H9 (cell line): ENCODE measurements around the gene SLX4. TPM values are rescaled to one million over a fixed set of nuclear protein-coding genes. Genes with fewer than 3 reads are reported as not detected.

ENCODE experiments used
- DNase-seq: peaks from one replicate; pipeline ENCODE4 v3.0.0-alpha.2; 2017
- H2AFZ ChIP-seq: one replicate; pipeline ENCODE4 v1.6.1; 2013; ENCODE audit warnings: mild to moderate bottlenecking, low read length, control low read depth, moderate library complexity
- H2AK5ac ChIP-seq: 2 replicates; pipeline ENCODE4 v1.6.1; 2013; ENCODE audit warnings: low read length, control low read depth, mixed read lengths; ENCODE audit not compliant: insufficient read length
- H2BK120ac ChIP-seq: one replicate; pipeline ENCODE4 v1.6.1; 2013; ENCODE audit warnings: low read depth, mild to moderate bottlenecking, low read length, control low read depth, inconsistent platforms; ENCODE audit not compliant: poor library complexity, severe bottlenecking
- H2BK12ac ChIP-seq: 2 replicates; pipeline ENCODE4 v1.6.1; 2013; ENCODE audit warnings: low read length, control low read depth, mixed read lengths, low read depth; ENCODE audit not compliant: insufficient read length
- H2BK15ac ChIP-seq: 2 replicates; pipeline ENCODE4 v1.6.1; 2013; ENCODE audit warnings: low read depth, low read length, control low read depth
- H2BK20ac ChIP-seq: one replicate; pipeline ENCODE4 v1.6.1; 2013; ENCODE audit warnings: low read depth, mild to moderate bottlenecking, low read length, control low read depth, inconsistent platforms; ENCODE audit not compliant: poor library complexity, severe bottlenecking
- H2BK5ac ChIP-seq: 2 replicates; pipeline ENCODE4 v1.6.1; 2013; ENCODE audit warnings: low read length, control low read depth, mixed read lengths; ENCODE audit not compliant: insufficient read length
- H3K14ac ChIP-seq: 2 replicates; pipeline ENCODE4 v1.6.1; 2013; ENCODE audit warnings: low read length, control low read depth; ENCODE audit not compliant: insufficient read depth
- H3K18ac ChIP-seq: 2 replicates; pipeline ENCODE4 v1.6.1; 2013; ENCODE audit warnings: low read depth, mild to moderate bottlenecking, mixed read lengths, low read length, control low read depth; ENCODE audit not compliant: insufficient read length
- H3K23ac ChIP-seq: 2 replicates; pipeline ENCODE4 v1.6.1; 2013; ENCODE audit warnings: low read length, control low read depth, mixed read lengths, low read depth; ENCODE audit not compliant: insufficient read length
- H3K23me2 ChIP-seq: 2 replicates; pipeline ENCODE4 v1.6.1; 2013; ENCODE audit warnings: low read depth, mild to moderate bottlenecking, mixed read lengths, low read length, control low read depth; ENCODE audit not compliant: insufficient read length, poor library complexity, severe bottlenecking
- H3K27ac ChIP-seq: 2 replicates; pipeline ENCODE4 v1.5.1; 2013; ENCODE audit warnings: low read length, control low read depth, mixed read lengths, low read depth; ENCODE audit not compliant: insufficient read length
- H3K27me3 ChIP-seq: 2 replicates; pipeline ENCODE4 v1.6.1; 2013; ENCODE audit warnings: low read length, control low read depth, inconsistent platforms; ENCODE audit not compliant: insufficient read depth
- H3K4ac ChIP-seq: 2 replicates; pipeline ENCODE4 v1.6.1; 2013; ENCODE audit warnings: low read depth, mild to moderate bottlenecking, control low read depth, inconsistent platforms, low read length, moderate library complexity
- H3K4me1 ChIP-seq: 2 replicates; pipeline ENCODE4 v1.6.1; 2013; ENCODE audit warnings: low read length, control low read depth, inconsistent platforms; ENCODE audit not compliant: insufficient read depth
- H3K4me2 ChIP-seq: 2 replicates; pipeline ENCODE4 v1.6.1; 2013; ENCODE audit warnings: low read length, control low read depth, mixed read lengths; ENCODE audit not compliant: insufficient read length, insufficient read depth
- H3K56ac ChIP-seq: 2 replicates; pipeline ENCODE4 v1.6.1; 2013; ENCODE audit warnings: low read depth, mild to moderate bottlenecking, mixed read lengths, low read length, control low read depth; ENCODE audit not compliant: insufficient read length
- H3K79me1 ChIP-seq: 2 replicates; pipeline ENCODE4 v1.6.1; 2013; ENCODE audit warnings: low read depth, mild to moderate bottlenecking, moderate library complexity, low read length, control low read depth, inconsistent platforms; ENCODE audit not compliant: insufficient read depth, poor library complexity, severe bottlenecking
- H3K79me2 ChIP-seq: 2 replicates; pipeline ENCODE4 v1.6.1; 2013; ENCODE audit warnings: low read length, control low read depth, inconsistent platforms; ENCODE audit not compliant: insufficient read depth
- H3K9ac ChIP-seq: 2 replicates; pipeline ENCODE4 v1.6.1; 2013; ENCODE audit warnings: low read length, control low read depth, mixed read lengths; ENCODE audit not compliant: insufficient read length; ENCODE audit errors: extremely low read depth
- H3K9me3 ChIP-seq: one replicate; pipeline ENCODE4 v1.6.1; 2013; ENCODE audit warnings: low read depth, low read length, inconsistent platforms; ENCODE audit not compliant: control insufficient read depth
- H3T11ph ChIP-seq: one replicate; pipeline ENCODE4 v1.6.1; 2013; ENCODE audit warnings: mild to moderate bottlenecking, low read length, control low read depth, inconsistent platforms
- H4K20me1 ChIP-seq: one replicate; pipeline ENCODE4 v1.6.1; 2013; ENCODE audit not compliant: control insufficient read depth, insufficient read length, insufficient read depth
- H4K5ac ChIP-seq: 2 replicates; pipeline ENCODE4 v1.6.1; 2013; ENCODE audit warnings: low read depth, mild to moderate bottlenecking, mixed read lengths, low read length, control low read depth; ENCODE audit not compliant: insufficient read length
- H4K8ac ChIP-seq: replicated peaks from 2 replicates; pipeline ENCODE4 v1.6.1; 2013; ENCODE audit warnings: low read length, control low read depth, mixed read lengths, low read depth; ENCODE audit not compliant: insufficient read length
- H4K91ac ChIP-seq: 2 replicates; pipeline ENCODE4 v1.6.1; 2013; ENCODE audit warnings: low read depth, mild to moderate bottlenecking, moderate library complexity, mixed read lengths, low read length, control low read depth; ENCODE audit not compliant: insufficient read length
- H3K27ac Mint-ChIP-seq, 3 experiments: 2 replicates in 2 of 3; 3 replicates in 1 of 3; pipeline ENCODE4 v1.8.0; 2020 to 2021; ENCODE audit warnings: mixed read lengths in 3 of 3, mild to moderate bottlenecking in 1 of 3, moderate library complexity in 1 of 3
- H3K27me3 Mint-ChIP-seq: 2 replicates; pipeline ENCODE4 v1.8.0; 2021; ENCODE audit warnings: low read depth, mild to moderate bottlenecking, moderate library complexity, mixed read lengths
- H3K36me3 Mint-ChIP-seq, 3 experiments: 2 replicates in 2 of 3; 3 replicates in 1 of 3; pipeline ENCODE4 v1.8.0; 2020 to 2021; ENCODE audit warnings: low read depth in 3 of 3, mixed read lengths in 3 of 3; ENCODE audit not compliant: insufficient read depth in 1 of 3
- H3K4me1 Mint-ChIP-seq, 2 experiments: 2 replicates each; pipeline ENCODE4 v1.8.0; 2020; ENCODE audit warnings: mixed read lengths in 2 of 2
- H3K4me3 Mint-ChIP-seq, 2 experiments: 2 replicates in 1 of 2; 3 replicates in 1 of 2; pipeline ENCODE4 v1.8.0; 2020 to 2021; ENCODE audit warnings: mild to moderate bottlenecking in 2 of 2, mixed read lengths in 2 of 2, moderate library complexity in 1 of 2
- H3K9me3 Mint-ChIP-seq, 2 experiments: 2 replicates in 1 of 2; 3 replicates in 1 of 2; pipeline ENCODE4 v1.8.0; 2020; ENCODE audit warnings: mild to moderate bottlenecking in 2 of 2, mixed read lengths in 2 of 2, moderate library complexity in 1 of 2
- CTCF ChIP-seq: fragments of 200-600 bp; sonication (generic); conservative IDR thresholded peaks from 3 replicates; pipeline ENCODE4 v1.8.0; 2021; ENCODE audit warnings: antibody characterized with exemption, mild to moderate bottlenecking
- WGBS: extraction: QIAGEN DNeasy Blood & Tissue Kit; methylation state at CpG from one replicate; pipeline ENCODE4 v1.1.7; 2013; ENCODE audit warnings: missing lambda C conversion rate, low lambda C conversion rate, mixed read lengths; ENCODE audit not compliant: insufficient read length; ENCODE audit errors: extremely low coverage; 5-methylcytosine and 5-hydroxymethylcytosine counted together
- total RNA-seq: library from RNA; stranded (reverse); gene quantifications from 2 replicates; pipeline ENCODE4 v1.2.1, GENCODE V29; 2021

The SLX4 gene
- total RNA-seq, 1 experiment from 2014 or later: 9.9 TPM

- Histone ChIP-seq H3K23ac (no peak overlapping the region), H2AK5ac (no peak overlapping the region), H3K4ac (no peak overlapping the region), H4K20me1 (no peaks in the 10 kb centered on the region), H3K23me2 (peaks cover 4% of the 10 kb centered on the region), H3K9ac (no peak overlapping the region), H3K27ac (no peak overlapping the region), H2AFZ (no peak overlapping the region), H3K56ac (no peak overlapping the region), H2BK20ac (no peak overlapping the region), H4K91ac (no peak overlapping the region), H2BK120ac (no peak overlapping the region), H3K4me2 (no peak overlapping the region), H2BK5ac (no peak overlapping the region), H3K79me2 (no peaks in the 10 kb centered on the region), H3T11ph (no peak overlapping the region), H2BK15ac (no peak overlapping the region), H3K18ac (no peak overlapping the region), H4K8ac (no peak overlapping the region), H3K27me3 (no peaks in the 10 kb centered on the region), H2BK12ac (no peak overlapping the region), H3K14ac (0 out of 2 replicates have a peak overlapping the region, but pooled peaks have one; percentile 25), H3K79me1 (no peaks in the 10 kb centered on the region), H3K4me1 (no peaks in the 10 kb centered on the region), H3K9me3 (no peaks in the 10 kb centered on the region), H4K5ac (no peak overlapping the region)
- Mint-ChIP-seq H3K36me3 (peaks cover 5 to 8% (median 5%) of the 10 kb centered on the region in 3 experiments; a peak in 4 of 7 replicates), H3K9me3 (peaks cover 13 to 17% of the 10 kb centered on the region in 2 experiments), H3K27ac (peak overlapping the region in 1 of 3 experiments; percentile 89; a peak in 1 of 7 replicates), H3K27me3 (no peaks in the 10 kb centered on the region), H3K4me1 (peaks cover 6 to 8% of the 10 kb centered on the region in 2 experiments), H3K4me3 (0 out of 5 replicates have a peak overlapping the region, but pooled peaks of 1 of the 2 experiments have one; percentile 1)
- whole genome bisulfite sequencing: no CpG with 5 or more reads among the region's 8 CpGs
- no peak for TF ChIP-seq CTCF
- no peak for DNase-seq
These were observed 44.4 kb downstream of the SLX4 start for GRCh38 chr16:3566990-3567389.
